Erythroblast (primary cell): Measurements from ENCODE around the gene NUDT5.

Source experiments
- GATA1 ChIP-seq: IDR thresholded peaks from 2 replicates; pipeline ENCODE4 v1.6.1; 2011; ENCODE audit warnings: low read depth, mild to moderate bottlenecking, control low read depth, low read length, moderate library complexity
- POLR2A ChIP-seq: IDR thresholded peaks from 2 replicates; pipeline ENCODE4 v1.6.1; 2011; ENCODE audit warnings: mild to moderate bottlenecking, low read length

DNA sequence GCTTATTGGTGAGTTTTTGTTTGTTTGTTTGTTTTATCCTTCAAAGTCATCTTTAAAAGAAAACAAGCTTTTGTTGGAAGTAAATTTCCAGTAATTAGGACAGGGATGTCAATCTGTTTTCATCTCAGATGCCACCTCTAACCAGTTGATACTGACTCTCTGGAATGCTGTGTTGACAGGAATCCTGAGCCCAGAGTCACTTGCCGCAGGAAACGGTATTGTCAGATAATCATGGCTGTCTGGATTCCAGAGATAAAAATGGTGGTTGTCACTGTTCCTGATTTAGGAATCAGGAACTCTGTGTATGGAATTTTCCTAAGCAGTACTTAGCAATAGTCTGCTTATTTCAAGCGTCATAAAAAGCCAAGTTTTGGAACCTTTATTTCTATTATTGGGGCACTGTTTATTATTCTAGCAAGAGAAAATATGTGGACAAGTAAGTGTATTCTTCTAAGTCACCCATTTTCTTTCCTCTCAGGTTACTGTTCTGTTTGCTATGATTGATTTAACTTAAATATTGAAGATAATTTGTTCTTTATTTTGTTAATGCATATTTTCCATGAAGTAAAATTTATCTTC lies 39.5 kb upstream of the NUDT5 start:
- TF ChIP-seq POLR2A (no peak), GATA1 (no peak)
